RKO (cell line): Measurements from ENCODE around the gene ACTR3C.
"Not testable (repeated sequence)": the region's sequence is repeated elsewhere in the genome, so short reads cannot be mapped to it uniquely, and the experiment has no call there.

ENCODE experiments used
- DNase-seq: peaks from one replicate; pipeline ENCODE4 v3.0.0-alpha.2; 2016; ENCODE audit warnings: low spot score

The ACTR3C gene

GRCh38 chr7:150313367-150313809 lies 10.0 kb downstream of the ACTR3C start:
- DNase-seq, result no peak

- DNase-seq, result peak; percentile 24
Observed at GRCh38 chr7:150312649-150313366, 10.5 kb downstream of the ACTR3C start.

- DNase-seq, result no peak
Observed at GRCh38 chr7:150311711-150312110, 11.6 kb downstream of the ACTR3C start.

DNA sequence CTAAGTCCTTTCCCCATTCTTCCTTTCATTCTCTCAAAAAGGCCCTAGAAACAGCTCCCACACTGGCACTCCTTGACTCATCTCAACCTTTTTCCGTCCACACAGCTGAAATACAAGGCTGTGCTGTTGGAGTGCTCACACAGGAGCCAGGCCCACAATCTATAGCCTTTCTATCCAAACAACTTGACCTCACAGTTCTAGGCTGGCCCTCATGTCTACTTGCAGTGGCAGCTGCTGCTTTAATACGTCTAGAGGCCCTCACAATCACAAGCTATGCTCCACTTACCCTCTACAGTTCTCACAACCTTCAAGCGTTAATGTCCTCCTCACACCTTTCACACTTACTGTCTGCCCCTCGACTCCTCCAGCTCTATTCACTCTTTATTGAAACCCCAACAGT lies 12.2 kb downstream of the ACTR3C start:
- DNase-seq, result no peak

DNA sequence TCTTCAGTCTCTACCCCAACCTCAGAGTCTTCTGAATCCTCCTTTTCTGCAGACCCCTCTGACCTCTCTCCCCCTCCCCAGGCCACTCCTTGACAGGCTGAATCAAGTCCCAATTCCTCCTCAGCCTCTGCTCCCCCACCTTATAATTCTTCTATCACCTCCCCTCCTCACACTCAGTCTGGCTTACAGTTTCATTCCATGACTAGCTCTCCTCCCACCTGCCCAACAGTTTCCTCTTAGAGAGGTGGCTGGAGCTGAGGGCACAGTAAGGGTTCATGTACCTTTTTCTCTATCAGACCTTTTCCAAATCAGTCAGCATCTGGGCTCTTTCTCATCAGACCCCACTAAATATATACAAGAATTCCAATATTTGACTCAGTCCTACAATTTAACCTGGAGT lies 14.8 kb downstream of the ACTR3C start:
- no peak for DNase-seq

- DNase-seq, result no peak
Observed at GRCh38 chr7:150307904-150308303, 15.4 kb downstream of the ACTR3C start.

DNA sequence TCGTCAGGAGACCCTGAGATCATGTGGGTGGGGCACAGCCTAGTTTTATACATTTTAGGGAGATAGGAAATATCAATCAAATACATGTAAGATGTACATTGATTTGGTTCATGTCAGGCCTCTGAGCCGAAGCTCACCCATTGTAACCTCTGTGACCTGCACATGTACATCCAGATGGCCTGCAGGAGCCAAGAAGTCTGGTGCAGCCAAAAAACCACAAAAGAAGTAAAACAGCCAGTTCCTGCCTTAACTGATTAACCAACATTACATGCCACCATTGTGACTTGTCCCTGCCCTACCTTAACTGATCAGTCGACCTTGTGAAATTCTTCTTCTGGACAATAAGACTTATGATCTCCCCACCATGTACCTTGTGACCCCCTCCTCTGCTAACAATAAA lies 16.2 kb downstream of the ACTR3C start:
- DNase-seq, result no peak

DNA sequence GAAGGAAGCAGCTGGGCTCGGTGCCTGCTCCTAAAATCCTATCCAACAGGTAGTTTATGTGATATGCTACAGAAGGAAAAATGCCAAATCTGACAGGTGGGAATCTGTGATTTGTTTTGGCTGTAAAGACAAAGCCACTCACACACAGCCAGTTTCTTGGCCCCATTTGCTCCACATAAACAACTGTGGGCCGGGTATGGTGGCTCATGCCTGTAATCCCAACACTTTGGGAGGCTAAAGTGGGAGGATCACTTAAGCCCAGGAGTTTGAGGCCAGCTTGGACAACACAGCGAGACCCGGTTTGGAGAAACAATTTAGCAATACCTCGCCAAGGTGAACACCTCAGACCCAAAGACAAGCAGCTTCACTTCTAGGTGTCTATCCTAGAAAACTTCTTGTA lies 17.0 kb downstream of the ACTR3C start:
- DNase-seq, result not testable (repeated sequence)

DNA sequence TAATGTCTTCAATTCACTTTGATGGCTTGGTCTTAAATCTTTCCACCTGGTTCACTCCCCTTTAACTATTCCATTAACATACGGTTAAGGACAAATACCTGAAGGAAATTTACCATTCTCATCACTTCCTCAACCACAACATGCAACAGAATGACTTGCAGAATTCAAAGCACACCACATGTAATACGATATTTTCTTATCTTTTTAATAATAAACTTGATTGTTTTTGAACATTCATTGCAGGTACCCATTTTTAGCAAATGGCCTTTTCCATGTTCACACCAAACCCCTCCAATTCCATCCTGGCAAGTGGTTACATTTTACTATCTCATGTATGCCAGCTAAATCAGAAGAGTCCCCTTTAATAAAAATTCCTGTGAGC lies 17.5 kb downstream of the ACTR3C start:
- not testable (repeated sequence) for DNase-seq

- not testable (repeated sequence) for DNase-seq
Observed at GRCh38 chr7:150305259-150305902, 18.0 kb downstream of the ACTR3C start.

DNA sequence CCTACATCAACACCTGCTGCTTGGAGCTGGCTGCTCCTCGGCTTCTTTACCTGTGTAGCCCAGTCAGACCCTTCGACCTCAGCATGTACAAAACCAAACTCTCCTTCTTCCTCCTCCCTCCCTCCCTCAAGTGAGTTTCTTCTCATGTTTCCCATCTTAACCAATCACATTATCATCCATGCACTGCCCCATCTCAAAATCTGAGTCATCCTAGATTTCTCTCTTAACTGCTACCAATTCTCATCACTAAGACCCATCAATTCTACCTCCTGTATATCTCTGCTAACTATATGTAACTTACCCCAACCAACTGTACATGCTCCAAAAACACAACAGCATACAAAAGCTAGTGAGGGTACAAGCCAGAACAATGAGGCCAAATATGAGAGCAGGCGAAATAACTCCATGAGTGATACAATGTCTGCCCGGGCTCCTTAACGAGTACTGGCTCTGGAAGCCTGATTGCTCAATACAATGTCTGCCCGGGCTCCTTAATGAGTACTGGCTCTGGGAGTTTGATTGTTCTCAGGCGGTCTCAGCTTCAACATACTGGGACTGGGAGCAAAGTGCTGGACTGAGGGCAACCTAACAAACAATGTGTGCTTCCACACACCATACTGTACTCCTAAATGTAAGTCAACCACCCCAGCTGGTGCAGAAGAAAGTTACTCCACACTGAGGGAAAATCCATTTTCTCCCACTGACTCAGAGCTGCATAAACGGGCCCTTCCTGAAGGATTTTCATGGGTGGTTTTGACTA lies 18.7 kb downstream of the ACTR3C start:
- DNase-seq, result not testable (repeated sequence)

GRCh38 chr7:150302908-150303310 lies 20.4 kb downstream of the ACTR3C start:
- peak; percentile 46 for DNase-seq

DNA sequence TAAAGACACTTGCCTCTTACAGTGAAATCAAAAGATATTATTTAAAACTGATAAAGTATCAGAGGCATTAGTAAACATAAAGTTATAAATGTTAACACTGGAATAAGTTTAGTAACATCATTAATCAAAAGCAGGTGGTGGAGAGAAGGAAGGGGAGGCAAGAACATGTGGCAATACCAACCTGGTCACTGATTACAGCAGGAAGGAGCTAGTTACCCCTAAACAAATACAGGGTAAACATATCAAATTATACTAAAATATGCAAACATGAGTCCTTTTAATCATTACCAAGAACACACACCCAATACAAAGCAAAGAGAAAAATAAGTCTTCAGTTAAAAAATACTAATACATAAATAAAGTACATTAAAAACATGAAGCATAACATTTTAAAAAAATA lies 25.4 kb downstream of the ACTR3C start:
- DNase-seq, result not testable (repeated sequence)

DNA sequence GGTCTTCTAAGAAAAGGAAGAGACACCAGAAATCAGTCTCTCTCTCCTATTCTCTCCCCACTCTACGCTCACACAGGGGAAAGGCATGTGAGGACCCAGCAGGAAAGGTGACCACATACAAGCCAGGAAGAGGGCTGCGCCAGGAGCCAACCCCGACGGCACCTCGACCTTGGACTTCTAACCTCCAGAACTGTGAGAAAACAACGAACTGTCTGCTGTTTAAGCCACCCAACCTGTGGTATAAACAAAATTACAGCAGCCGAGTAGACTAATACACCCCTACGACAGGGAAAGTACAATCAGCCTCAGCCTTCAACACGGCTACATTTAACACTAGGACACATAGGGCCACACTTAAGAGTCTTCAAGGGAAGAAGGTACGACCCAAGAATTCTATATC lies 26.5 kb downstream of the ACTR3C start:
- DNase-seq, result not testable (repeated sequence)

GRCh38 chr7:150295614-150296013 lies 27.7 kb downstream of the ACTR3C start:
- DNase-seq, result not testable (repeated sequence)

DNA sequence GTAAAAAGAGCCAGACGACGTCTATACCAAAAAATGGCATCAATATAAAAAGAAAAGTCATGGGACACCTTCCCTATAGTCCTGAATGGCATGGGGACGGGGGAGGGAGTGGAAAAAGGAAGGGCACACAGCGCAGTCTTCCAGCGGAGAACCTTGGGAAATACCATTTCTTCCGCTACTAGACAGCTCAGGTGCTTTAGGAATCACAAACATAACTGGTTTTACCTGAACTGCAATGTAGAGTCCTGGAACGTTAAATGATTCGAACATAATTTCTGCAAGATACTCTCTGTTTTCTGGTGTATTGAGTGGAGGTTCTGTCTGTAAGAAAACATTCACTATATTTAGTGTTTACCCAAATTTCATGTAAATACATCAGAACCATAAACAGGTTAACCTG lies 28.3 kb downstream of the ACTR3C start:
- DNase-seq, result not testable (repeated sequence)

DNA sequence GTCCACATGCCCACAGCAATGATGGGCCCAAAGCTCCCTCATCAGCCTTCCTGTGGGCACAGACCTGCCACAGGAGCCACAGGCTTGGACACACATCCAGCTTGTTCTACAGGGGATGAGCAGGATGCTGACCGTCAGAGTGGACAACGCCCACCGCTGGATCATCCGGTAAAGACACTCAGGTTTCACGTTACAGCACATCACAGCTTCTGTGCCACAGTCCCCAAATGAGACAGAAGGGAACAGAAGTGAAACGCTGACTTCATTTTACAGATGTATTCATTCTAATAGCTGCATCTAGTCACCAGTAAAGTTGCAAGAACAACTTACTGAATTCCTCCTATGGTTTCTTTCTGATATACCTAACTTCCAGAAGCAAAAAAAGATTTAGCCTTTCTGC lies 33.0 kb downstream of the ACTR3C start:
- DNase-seq, result not testable (repeated sequence)

GRCh38 chr7:150288816-150289215 lies 34.5 kb downstream of the ACTR3C start:
- not testable (repeated sequence) for DNase-seq

DNA sequence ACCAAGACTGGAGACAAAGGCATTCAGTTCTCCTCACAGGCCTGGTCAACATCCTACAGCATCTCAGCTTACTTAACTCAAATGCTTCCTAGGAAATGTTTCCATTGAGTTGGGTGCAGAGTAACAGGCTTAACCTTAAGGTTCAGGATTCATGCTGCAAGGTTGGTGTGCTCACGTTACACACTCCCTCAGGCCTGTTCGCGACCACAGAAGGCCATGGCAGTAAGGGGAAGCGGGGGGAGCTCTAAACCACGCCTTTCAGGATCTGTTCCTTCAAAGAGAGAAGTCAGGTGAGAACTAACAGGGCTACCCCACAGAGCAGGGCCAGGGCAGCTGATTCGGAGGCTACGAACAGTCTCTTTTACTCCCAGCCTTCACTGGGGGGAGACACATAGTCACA lies 35.5 kb downstream of the ACTR3C start:
- not testable (repeated sequence) for DNase-seq

DNA sequence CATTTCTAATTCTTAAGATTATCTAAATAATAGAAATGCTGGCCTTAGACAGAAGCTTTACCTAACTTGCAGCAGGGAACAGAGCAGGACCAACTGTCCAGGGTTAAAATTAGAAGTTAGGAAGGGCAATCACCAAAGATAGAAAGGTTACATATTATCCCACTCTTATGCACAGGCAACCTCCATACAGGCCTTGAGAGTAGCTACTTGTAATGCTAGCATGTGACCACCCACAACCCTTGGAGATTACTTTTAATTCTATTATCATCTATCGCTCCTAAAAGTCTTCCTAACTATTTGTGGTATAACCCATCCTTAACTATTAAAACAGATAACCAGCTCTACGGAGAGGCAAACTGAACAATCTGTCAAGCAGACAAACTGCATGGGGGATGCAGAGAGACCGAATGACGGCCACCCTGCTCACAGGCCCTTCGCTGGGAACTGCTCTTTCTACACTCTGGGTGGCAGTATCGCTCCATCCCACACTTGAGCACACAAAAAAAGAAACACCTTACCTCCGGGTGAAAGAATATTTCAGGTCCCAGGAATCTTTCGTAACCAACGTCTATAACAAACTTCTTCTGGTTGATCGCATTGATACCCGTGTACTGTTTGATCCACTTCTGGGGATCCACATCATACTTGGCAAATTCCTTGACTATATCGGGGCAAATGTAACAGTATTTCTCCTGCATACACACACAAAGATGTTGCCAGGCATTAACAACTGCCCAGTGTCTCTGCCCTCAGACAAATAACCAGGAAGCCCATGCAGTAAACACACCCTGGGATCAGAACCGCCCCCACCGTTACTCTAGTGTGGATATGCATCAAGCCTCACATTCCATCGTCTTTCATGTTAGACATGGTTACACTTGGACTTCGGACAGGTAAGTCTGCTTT lies 37.2 kb downstream of the ACTR3C start:
- not testable (repeated sequence) for DNase-seq

DNA sequence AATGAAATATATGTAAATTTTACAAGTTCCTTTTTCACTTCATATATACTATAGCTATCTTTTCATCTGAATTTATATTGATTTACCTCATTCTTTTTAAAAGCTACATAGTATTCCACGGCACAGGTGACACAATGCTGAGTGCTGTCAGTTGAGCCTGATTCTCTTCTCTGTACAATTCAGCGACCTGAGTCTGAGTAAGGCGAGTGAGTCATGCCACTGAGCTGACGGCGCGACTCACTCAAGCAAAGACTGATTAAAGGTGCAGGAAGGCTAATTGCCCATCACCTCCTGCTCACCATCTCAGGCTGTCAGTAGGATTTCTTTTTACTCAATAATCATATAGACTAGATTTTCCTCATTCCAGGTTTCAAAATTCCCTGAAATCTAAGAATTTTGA lies 39.7 kb downstream of the ACTR3C start:
- peak; percentile 26 for DNase-seq

- DNase-seq, result not testable (repeated sequence)
Observed at GRCh38 chr7:150283111-150283510, 40.2 kb downstream of the ACTR3C start.
